HG02840 (cell line): ENCODE results near the gene CASP3.
"Not testable (repeated sequence)": the region's sequence is repeated elsewhere in the genome, so short reads cannot be mapped to it uniquely, and the experiment has no call there.

Experiments
- ATAC-seq: cut with Tn5 transposase; IDR thresholded peaks from one replicate; pipeline ENCODE4 v1.9.1; 2021; ENCODE audit warnings: mild to moderate bottlenecking, moderate library complexity, moderate number of reproducible peaks; ENCODE audit not compliant: unreplicated experiment, low FRiP score

Gene CASP3

DNA sequence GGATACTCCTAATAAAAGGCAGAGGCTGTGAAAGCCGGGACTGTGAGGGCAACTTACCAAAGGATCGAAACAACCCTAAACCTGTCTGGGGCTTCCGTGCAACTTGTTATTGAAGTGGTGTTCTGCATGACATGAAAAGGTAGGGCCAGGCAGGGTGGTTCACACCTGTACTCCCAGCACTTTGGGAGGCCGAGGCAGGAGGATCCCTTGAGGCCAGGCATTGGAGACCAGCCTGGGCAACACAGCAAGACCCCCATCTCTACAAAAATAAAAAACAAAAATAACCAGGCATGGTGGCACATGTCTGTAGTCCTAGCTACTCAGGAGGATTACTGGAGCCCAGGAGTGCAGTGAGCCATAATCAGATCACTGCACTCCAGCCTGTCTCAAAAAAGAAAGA lies 12.3 kb downstream of the CASP3 start:
- ATAC-seq, result no peak

- no peak for ATAC-seq
Observed at GRCh38 chr4:184636144-184636543, 13.1 kb downstream of the CASP3 start.

DNA sequence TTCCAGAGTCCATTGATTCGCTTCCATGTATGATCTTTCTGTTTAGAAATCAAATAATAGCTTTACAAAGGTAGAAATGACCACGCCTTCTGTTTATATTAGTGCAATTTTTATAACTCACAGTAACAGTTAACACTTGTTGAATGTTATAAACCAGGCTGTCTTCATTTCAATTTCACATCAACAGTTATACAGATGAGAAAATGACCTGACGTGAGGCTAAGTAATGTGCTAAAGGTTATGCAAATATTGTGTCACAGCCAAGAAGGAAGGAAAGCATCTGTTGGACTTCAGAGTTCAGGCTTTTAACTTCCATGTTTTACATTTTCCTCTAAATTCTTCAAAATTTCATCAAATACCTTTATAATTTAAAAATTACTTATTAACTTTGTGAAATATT lies 13.9 kb downstream of the CASP3 start:
- ATAC-seq, result no peak

- no peak for ATAC-seq
Observed at GRCh38 chr4:184632842-184633241, 16.4 kb downstream of the CASP3 start.

DNA sequence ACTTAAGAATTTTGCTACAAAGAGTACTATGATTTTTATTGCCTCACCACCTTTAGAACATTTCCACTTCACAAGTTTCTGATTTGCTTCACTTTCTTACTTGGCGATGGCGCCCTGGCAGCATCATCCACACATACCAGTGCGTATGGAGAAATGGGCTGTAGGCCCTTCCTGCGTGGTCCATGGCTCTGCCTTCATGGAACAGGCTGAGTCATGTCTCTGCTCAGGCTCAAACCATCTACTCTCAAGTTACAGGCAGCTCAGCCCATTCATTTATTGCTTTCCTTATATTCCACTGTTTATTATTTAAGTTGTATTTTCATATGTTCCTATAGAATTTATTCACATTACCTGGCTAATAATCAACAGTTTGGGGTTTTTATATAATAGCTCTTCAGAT lies 21.1 kb downstream of the CASP3 start:
- no peak for ATAC-seq

DNA sequence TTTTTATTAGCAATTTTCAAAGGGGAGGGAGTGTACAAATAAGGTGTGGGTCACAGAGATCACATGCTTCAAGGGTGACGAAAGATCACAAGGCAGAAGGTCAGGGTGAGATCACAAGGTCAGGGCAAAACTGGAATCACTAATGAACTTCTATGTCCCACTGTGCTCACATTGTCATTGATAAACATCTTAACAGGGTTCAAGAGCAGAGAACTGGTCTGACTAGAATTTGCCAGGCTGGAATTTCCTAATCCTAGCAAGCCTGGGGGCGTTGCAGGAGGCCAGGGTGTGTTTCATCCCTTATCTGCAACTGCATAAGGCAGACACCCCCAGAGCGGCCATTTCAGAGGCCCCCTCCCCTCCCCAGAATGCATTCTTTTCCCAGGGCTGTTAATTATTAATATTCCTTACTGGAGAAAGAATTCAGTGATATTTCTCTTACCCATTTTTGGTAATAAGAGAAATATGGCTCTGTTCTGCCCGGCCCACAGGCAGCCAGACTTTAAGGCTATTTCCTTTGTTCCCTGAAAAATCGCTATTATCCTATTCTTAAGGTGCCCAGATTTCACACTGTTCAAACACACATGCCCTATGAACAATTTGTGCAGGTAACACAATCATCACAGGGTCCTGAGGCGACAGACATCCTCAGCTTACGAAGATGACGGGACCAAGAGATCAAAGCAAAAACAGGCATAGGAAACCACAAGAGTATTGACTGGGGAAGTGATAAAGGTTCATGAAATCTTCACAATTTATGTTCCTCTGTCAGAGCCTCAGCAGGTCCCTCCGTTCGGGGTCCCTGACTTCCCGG lies 23.3 kb downstream of the CASP3 start:
- not testable (repeated sequence) for ATAC-seq

GRCh38 chr4:184624972-184625554 lies 24.2 kb downstream of the CASP3 start:
- no peak for ATAC-seq

DNA sequence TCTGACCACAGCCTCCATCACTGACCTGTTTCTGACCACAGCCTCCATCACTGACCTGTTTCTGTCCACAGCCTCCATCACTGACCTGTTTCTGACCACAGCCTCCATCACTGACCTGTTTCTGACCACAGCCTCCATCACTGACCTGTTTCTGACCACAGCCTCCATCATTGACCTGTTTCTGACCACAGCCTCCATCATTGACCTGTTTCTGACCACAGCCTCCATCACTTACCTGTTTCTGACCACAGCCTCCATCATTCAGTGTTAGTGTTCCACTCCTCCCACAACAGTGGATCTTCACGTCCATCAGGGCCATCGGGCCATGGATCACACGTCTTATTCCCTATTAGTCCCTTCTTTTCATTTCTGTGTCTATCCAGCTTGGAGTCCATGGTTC lies 24.7 kb downstream of the CASP3 start:
- not testable (repeated sequence) for ATAC-seq

GRCh38 chr4:184621518-184621917 lies 27.7 kb downstream of the CASP3 start:
- ATAC-seq, result no peak

DNA sequence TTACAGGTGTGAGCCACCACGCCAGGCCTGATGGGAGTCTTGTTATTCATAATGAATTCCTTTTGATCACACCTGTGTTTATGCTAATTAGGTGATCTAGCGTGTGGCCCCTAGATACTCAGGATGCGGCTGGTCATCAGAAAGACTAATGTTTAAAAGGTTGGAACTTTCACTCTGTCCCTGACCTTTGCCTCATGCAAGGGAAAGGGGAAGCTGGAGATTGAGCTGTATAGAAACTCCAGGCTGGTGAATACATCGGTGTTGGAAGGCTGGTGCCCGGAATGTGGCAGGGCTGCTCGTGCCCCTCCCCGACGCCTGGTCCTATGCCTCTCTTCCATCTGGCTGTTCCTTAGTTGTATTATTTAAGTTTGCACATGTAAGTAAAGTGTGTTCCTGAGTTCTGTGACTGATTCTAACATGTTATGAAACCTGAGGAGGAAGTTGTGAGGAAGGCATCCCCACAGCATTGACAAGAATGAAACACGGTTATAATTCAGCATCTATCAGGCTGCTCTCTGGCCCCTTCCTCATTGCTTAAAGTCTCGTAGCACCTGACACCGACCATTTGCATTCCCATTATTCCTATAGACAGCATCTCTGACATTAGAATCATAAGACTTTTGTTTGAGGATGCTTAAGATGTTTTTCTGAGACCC lies 28.9 kb downstream of the CASP3 start:
- no peak for ATAC-seq

DNA sequence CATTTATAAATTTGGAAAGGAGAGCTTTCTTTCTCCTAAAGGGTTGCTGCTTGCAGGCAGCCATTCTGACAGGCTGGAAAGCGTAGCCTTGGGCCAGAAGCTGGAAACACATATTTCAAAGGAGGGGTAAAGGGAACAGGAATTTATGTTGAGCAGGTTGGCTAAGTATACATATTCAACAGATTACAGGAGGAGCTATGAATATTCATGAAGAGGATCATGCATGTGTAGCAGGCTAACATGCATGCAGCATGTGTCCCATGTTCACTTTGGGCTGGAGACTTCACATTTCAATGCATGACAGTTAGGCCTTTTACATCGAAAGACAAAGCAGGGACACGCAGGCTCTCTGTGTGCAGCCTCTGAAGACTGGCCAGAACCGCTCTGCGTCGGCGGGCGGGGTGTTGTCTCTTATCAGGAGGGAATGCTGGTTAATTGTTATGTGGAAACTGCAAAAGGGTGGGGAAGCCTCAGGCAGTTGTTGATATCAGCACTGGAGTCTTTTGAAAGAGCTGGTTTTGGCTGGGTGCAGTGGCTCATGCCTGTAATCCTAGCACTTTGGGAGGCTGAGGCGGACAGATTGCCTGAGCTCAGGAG lies 31.5 kb downstream of the CASP3 start:
- ATAC-seq, result no peak

DNA sequence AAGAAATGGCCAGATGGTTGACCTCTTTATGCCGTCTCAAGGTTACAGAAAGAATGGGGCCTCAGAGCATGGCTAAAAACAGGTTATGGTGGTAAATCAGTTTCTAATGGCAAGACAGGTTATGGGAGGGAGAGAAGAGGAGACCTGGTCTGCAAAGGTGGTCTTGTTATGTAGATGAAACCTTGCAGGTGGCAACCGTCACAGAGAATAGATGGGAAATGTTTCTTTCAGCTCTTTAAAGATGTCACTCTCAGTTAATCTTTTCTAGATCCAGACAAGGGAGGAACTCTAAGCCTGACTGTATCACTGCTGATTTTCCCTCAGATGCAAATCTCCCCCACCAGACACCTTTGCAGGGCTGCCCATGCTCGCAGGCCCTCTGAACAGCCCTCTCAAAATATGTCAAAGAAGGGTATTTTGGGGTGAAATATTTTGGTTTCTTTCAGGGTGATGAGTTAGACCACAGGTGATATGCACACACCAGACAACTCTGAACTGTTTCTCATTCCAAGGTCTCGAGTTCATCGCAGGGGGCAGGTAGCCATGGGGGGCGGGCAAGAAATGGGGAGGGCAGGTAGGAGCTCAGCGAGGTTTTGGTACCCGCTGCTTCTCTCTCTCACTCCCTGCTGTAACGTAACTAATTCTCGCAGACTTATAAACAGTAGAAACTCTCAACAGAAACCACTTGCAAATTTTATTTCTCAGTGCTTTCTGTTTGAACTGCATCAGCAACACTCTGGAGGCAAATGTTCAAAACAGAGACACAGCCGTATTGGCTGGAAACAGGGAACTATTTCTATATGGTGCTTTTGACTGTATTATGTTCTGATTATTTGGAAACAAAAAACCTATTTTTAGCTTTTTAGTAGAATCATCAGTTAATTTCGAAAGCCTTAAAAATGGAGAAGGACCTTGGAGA lies 32.4 kb downstream of the CASP3 start:
- peak; percentile 83 for ATAC-seq

DNA sequence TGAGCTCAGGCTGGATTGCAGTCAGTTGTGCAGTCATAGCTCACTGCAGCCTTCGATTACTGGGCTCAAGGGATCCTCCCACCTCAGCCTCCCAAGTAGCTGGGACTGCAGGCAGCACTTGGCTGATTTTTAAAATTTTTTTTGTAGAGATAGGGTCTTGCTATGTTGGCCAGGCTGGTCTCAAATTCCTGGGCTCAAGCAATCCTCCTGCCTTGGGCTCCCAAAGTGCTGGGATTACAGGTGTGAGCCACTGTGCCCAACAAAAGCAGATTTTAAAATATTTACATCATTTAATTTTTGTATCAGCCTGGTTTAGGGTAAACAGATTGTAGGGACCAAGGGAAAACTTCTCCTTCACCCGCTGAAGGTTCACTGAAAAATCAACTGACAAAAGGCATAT lies 33.1 kb downstream of the CASP3 start:
- ATAC-seq, result not testable (repeated sequence)

- ATAC-seq, result no peak
Observed at GRCh38 chr4:184614509-184614908, 34.7 kb downstream of the CASP3 start.

DNA sequence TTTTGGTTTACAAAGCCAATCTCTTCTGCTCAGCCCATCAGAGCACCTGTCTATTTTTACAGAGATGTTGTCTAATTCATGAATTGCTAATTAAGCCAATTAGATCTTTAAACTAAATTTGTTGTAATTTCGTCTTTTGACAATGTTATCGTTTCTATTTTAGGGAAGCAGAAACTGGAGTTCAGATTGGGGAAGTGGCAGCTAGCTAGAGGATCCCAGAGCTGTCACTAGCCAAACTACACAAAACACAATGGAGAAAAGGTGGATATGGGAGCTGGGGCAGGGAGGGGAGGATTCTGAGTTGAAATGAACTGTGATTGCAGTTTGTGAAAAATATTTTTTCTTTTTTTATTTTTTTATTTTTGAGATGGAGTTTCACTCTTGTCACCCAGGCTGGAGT lies 35.8 kb downstream of the CASP3 start:
- no peak for ATAC-seq

- no peak for ATAC-seq
Observed at GRCh38 chr4:184612074-184612473, 37.2 kb downstream of the CASP3 start.

GRCh38 chr4:184607429-184607828 lies 41.8 kb downstream of the CASP3 start:
- not testable (repeated sequence) for ATAC-seq

DNA sequence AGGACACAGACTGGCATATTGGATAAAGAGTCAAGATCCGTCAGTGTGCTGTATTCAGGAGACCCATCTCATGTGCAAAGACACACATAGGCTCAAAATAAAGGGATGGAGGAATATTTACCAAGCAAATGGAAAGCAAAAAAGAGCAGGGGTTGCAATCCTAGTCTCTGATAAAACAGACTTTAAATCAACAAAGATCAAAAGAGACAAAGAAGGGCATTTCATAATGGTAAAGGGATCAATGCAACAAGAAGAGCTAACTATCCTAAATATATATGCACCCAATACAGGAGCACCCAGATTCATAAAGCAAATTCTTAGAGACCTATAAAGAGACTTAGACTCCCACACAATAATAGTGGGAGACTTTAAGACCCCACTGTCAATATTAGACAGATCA lies 46.4 kb downstream of the CASP3 start:
- not testable (repeated sequence) for ATAC-seq

GRCh38 chr4:184600982-184601381 lies 48.3 kb downstream of the CASP3 start:
- ATAC-seq, result not testable (repeated sequence)

DNA sequence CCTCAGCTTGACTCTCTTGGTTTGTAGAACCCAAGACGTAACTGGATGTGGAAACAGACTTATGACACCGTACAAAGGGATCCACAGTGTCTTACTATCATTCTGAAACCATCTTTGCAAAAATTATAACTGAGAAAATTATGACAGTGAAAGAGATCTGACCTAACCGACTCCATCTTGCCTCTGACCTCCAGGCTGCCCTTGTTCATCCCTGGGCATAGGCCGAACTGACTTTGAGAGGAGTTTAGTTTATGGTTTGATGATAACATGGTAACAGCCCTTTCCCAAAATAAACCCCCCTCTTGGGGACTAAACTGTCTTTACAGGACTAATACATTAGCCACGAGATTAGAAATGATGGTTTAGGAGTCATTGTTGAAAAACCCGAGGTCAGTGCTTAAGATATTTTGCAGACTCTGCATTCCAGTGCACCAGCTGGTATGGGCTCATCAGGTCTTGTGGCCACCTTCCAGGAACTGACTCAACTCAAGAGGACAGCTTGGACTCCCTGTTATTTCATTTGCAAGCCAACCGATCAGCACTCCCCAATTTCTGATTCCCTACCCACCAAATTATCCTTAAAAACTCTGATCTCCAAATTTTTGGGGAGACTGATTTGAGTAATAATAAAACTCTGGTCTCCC lies 49.6 kb downstream of the CASP3 start:
- ATAC-seq, result no peak
